ENCODE results near the gene ARHGAP26.
A peak's percentile ranks its signal among the peaks of the same experiment; 100 is the strongest.

The ARHGAP26 gene

GRCh38 chr5:142833517-142834449 is 63.6 kb downstream of the ARHGAP26 start:
- Histone ChIP-seq H3K27ac (ENCODE audit: low read depth, low read length) (peak overlapping the region; percentile 8), H3K36me3 (ENCODE audit: control insufficient read depth, insufficient read depth, low read length) (no peaks in the 10 kb centered on the region)

DNA sequence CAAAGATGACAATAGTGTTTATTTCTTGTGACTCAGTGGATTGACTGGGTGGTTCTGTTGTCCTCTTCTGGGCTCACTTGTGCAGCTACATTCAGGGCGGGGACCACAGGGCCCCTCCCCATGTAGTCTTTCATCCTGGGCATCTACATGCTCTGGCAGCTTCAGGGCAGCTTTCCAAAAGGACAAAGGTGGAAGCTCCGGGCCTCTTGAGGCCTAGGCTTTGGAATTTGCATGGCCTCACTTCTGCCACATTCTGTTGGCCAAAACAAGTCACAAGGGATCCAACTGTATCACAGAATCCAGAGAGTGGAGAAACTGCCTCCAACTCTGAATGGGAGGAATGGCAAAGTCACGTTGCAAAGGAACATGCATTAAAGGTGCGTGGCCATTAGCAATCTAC is 64.3 kb downstream of the ARHGAP26 start:
- peaks cover 8% of the 10 kb centered on the region for H3K4me1 ChIP-seq (ENCODE audit: control insufficient read depth, insufficient read depth, low read length)
- H3K4me3 ChIP-seq (ENCODE audit: low read depth, low read length): no peak overlapping the region
- no peaks in the 10 kb centered on the region for H3K9me3 ChIP-seq (ENCODE audit: control insufficient read depth, insufficient read depth, low read length)
- no peaks in the 10 kb centered on the region for H3K27me3 ChIP-seq (ENCODE audit: control insufficient read depth, insufficient read depth, low read length)
- no peak overlapping the region for H3K27ac ChIP-seq (ENCODE audit: low read depth, low read length)
- H3K36me3 ChIP-seq (ENCODE audit: control insufficient read depth, insufficient read depth, low read length): no peaks in the 10 kb centered on the region
- H3K9ac ChIP-seq (ENCODE audit: low read depth, low read length): no peak overlapping the region

More at GRCh38 chr5:142833517-142834449, 63.6 kb downstream of the ARHGAP26 start:
- Histone ChIP-seq H3K4me1 (ENCODE audit: control insufficient read depth, insufficient read depth, low read length) (peaks cover 8% of the 10 kb centered on the region), H3K9me3 (ENCODE audit: control insufficient read depth, insufficient read depth, low read length) (no peaks in the 10 kb centered on the region), H3K27me3 (ENCODE audit: control insufficient read depth, insufficient read depth, low read length) (no peaks in the 10 kb centered on the region), H3K4me3 (ENCODE audit: low read depth, low read length) (no peak overlapping the region), H3K9ac (ENCODE audit: low read depth, low read length) (no peak overlapping the region)

DNA sequence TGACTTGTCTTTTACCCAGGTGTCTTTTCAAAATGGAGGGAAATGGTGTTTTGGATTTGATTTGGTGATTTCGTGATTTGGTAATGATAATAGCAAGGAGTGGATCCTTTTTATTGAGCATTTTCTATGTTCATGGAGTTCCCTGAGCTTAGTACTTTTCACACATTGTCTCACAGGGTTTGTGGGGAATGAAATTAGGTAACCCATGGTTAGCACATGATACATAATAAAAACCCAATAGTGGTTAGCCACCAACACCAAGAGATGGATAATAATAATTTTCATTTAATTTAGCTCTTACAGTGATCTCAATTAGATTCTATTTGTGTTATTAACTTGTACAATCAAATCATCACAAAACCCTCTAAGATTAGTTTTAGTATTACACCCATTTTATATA is 65.4 kb downstream of the ARHGAP26 start:
- Histone ChIP-seq H3K4me1 (ENCODE audit: control insufficient read depth, insufficient read depth, low read length) (peaks cover 8% of the 10 kb centered on the region), H3K27ac (ENCODE audit: low read depth, low read length) (no peak overlapping the region), H3K9me3 (ENCODE audit: control insufficient read depth, insufficient read depth, low read length) (no peaks in the 10 kb centered on the region), H3K27me3 (ENCODE audit: control insufficient read depth, insufficient read depth, low read length) (no peaks in the 10 kb centered on the region), H3K4me3 (ENCODE audit: low read depth, low read length) (no peak overlapping the region), H3K36me3 (ENCODE audit: control insufficient read depth, insufficient read depth, low read length) (no peaks in the 10 kb centered on the region), H3K9ac (ENCODE audit: low read depth, low read length) (no peak overlapping the region)

DNA sequence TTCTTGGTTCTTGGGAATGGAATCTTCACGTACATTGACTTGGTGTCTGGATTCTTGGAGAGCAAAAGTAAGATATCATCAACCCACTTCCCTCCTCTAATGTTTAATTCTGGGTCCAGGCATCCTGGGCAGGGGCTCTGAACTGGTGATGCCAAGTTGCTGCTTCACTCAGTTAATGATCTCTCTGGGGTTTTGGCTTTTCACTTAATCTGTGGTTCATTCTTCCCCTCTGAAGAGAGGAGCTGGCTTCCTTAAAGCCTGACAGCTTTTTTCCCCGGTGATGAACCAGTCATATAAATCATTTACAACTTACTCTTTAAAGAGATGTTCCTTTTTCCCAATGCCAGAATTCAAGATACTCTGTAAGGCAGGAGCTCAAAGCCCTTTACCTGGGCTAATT is 65.9 kb downstream of the ARHGAP26 start:
- H3K9me3 ChIP-seq (ENCODE audit: control insufficient read depth, insufficient read depth, low read length): no peaks in the 10 kb centered on the region
- H3K9ac ChIP-seq (ENCODE audit: low read depth, low read length): no peak overlapping the region
- H3K36me3 ChIP-seq (ENCODE audit: control insufficient read depth, insufficient read depth, low read length): no peaks in the 10 kb centered on the region
- H3K27me3 ChIP-seq (ENCODE audit: control insufficient read depth, insufficient read depth, low read length): no peaks in the 10 kb centered on the region
- H3K4me3 ChIP-seq (ENCODE audit: low read depth, low read length): no peak overlapping the region
- no peak overlapping the region for H3K27ac ChIP-seq (ENCODE audit: low read depth, low read length)
- H3K4me1 ChIP-seq (ENCODE audit: control insufficient read depth, insufficient read depth, low read length): peaks cover 8% of the 10 kb centered on the region

DNA sequence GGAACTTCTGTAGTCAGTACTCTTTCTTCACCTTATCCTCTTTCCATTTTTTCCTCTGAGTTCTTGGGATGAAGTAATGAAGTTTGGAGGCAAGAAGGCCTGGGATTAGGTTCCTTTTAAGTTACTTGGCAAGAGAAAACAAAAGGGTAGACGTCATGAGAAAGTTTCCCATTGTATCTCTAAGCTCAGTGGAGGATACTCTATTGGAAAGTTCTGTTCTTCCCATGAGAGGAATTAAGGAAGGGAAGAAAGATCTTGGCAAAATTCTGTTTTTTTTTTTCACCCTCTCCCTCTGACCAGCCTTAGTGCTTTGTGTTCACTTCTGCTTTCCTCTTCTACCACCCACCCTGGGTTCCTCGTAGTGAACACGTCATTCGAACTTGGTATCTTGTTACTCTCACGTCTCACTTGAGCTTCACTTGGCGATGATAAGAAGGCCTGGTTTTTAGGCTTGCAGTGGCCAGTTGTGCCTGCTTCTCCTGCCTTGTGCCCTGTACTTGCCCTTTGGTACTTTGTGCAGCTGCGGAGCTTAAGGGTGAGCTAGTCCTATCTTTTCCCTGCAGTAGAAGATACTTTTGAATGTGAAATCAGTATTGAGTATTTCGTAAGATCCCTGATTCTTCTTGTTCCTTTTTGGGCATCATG is 67.0 kb downstream of the ARHGAP26 start:
- no peaks in the 10 kb centered on the region for H3K27me3 ChIP-seq (ENCODE audit: control insufficient read depth, insufficient read depth, low read length)
- H3K36me3 ChIP-seq (ENCODE audit: control insufficient read depth, insufficient read depth, low read length): no peaks in the 10 kb centered on the region
- peaks cover 10% of the 10 kb centered on the region for H3K4me1 ChIP-seq (ENCODE audit: control insufficient read depth, insufficient read depth, low read length)
- H3K9ac ChIP-seq (ENCODE audit: low read depth, low read length): no peak overlapping the region
- H3K27ac ChIP-seq (ENCODE audit: low read depth, low read length): no peak overlapping the region
- no peak overlapping the region for H3K4me3 ChIP-seq (ENCODE audit: low read depth, low read length)
- no peaks in the 10 kb centered on the region for H3K9me3 ChIP-seq (ENCODE audit: control insufficient read depth, insufficient read depth, low read length)

- Histone ChIP-seq H3K4me1 (ENCODE audit: control insufficient read depth, insufficient read depth, low read length) (peaks cover 7% of the 10 kb centered on the region; the same call in 1 of the 2 replicates), H3K4me3 (ENCODE audit: low read depth, low read length) (no peak overlapping the region), H3K27me3 (ENCODE audit: control insufficient read depth, insufficient read depth, low read length) (no peaks in the 10 kb centered on the region), H3K9ac (ENCODE audit: low read depth, low read length) (no peak overlapping the region), H3K36me3 (ENCODE audit: control insufficient read depth, insufficient read depth, low read length) (no peaks in the 10 kb centered on the region), H3K9me3 (ENCODE audit: control insufficient read depth, insufficient read depth, low read length) (no peaks in the 10 kb centered on the region), H3K27ac (ENCODE audit: low read depth, low read length) (no peak overlapping the region)
Observed at GRCh38 chr5:142838845-142839244, 68.7 kb downstream of the ARHGAP26 start.

DNA sequence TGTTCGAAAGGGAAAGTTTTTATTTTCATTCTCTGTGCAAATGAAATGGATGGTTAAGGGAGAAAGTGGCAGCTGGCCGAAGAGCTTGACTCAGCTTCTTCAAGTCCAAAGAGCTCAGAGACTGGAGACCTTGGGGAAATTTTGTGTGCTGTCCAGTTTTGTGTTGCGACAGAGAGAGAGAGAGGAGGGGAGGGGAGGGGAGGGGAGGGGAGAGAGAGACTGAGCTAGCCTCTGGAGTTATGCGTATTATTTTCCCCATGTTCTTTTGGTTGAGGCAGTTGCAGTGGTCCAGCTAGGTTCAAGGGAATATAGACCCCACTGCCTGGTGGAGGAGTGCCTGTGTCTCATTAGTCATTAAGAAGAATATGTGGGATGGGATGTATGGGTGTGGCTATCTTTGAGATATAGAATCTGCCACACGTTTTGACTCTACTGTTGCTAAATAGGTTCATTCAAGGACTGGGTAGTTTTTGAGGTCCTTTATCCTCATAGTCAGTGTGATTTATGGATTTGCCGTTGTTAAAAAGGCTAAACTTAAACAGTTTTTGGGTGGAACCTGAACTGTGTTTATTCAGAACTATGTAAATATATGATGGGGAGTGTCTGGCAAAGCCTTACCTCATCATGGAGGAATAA is 69.7 kb downstream of the ARHGAP26 start:
- H3K4me1 ChIP-seq (ENCODE audit: control insufficient read depth, insufficient read depth, low read length): peaks cover 7% of the 10 kb centered on the region; the same call in 1 of the 2 replicates
- no peaks in the 10 kb centered on the region for H3K9me3 ChIP-seq (ENCODE audit: control insufficient read depth, insufficient read depth, low read length)
- H3K4me3 ChIP-seq (ENCODE audit: low read depth, low read length): no peak overlapping the region
- H3K27ac ChIP-seq (ENCODE audit: low read depth, low read length): no peak overlapping the region
- H3K27me3 ChIP-seq (ENCODE audit: control insufficient read depth, insufficient read depth, low read length): no peaks in the 10 kb centered on the region
- H3K36me3 ChIP-seq (ENCODE audit: control insufficient read depth, insufficient read depth, low read length): no peaks in the 10 kb centered on the region
- no peak overlapping the region for H3K9ac ChIP-seq (ENCODE audit: low read depth, low read length)

DNA sequence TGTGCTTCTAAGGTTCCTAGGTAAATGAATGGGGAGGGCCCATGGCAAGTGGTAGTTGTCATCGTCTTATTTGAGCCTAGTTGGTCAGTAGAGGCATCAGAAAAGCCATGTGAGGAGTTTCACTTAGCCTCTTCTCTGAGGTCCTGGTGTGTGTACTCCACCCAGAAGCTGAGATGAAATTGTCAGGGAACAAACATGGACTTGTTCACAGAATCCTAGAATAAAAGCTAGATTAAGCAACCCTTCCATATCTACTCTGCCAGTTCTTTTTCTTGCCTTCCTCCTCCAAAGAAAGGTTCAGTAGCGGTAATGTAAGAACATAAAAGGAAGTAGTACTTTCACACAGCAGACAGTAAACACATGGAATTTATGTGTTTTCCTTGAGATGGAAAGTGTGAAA is 70.4 kb downstream of the ARHGAP26 start:
- Histone ChIP-seq H3K27ac (ENCODE audit: low read depth, low read length) (no peak overlapping the region), H3K4me3 (ENCODE audit: low read depth, low read length) (no peak overlapping the region), H3K9me3 (ENCODE audit: control insufficient read depth, insufficient read depth, low read length) (no peaks in the 10 kb centered on the region), H3K4me1 (ENCODE audit: control insufficient read depth, insufficient read depth, low read length) (peaks cover 12% of the 10 kb centered on the region), H3K9ac (ENCODE audit: low read depth, low read length) (no peak overlapping the region), H3K27me3 (ENCODE audit: control insufficient read depth, insufficient read depth, low read length) (no peaks in the 10 kb centered on the region), H3K36me3 (ENCODE audit: control insufficient read depth, insufficient read depth, low read length) (no peaks in the 10 kb centered on the region)

DNA sequence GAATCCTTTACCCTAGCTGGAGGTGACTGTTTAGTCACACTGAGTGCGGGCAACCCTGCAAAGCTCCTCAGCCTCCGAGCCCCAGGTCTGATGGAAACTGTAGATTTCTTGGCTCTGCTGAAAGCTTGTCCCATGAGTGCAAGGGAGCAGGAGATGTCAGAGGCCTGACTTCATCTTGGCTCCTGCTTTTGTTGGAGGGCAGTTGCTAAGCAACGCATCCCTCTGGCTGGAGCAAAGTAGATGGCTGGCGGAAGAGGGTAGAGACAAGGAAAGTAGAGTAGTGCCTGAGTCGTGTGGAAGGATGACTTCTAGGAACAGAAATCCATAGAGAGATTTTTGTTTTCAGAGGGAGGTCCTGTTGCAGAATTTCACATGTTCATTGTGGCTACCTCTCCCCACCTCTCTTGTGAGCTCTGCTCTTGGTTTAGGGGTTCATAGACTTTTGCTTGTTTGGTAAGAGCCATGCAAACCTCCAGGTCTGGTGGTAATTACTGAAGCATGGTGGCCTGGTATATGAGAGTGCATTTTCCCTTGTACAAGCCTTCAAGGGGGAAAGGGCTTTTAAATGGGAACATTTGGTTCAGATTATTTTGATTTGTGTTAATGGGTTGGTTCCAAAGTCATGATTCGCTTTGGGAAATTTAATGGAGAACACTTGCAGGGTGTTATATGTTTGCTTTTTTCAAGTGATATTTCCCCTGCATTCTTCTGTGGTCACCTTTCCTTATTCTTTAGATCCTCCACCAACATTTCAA is 71.5 kb downstream of the ARHGAP26 start:
- no peaks in the 10 kb centered on the region for H3K9me3 ChIP-seq (ENCODE audit: control insufficient read depth, insufficient read depth, low read length)
- peaks cover 20% of the 10 kb centered on the region for H3K4me1 ChIP-seq (ENCODE audit: control insufficient read depth, insufficient read depth, low read length)
- H3K27ac ChIP-seq (ENCODE audit: low read depth, low read length): no peak overlapping the region
- no peak overlapping the region for H3K4me3 ChIP-seq (ENCODE audit: low read depth, low read length)
- H3K9ac ChIP-seq (ENCODE audit: low read depth, low read length): no peak overlapping the region
- H3K36me3 ChIP-seq (ENCODE audit: control insufficient read depth, insufficient read depth, low read length): no peaks in the 10 kb centered on the region
- H3K27me3 ChIP-seq (ENCODE audit: control insufficient read depth, insufficient read depth, low read length): no peaks in the 10 kb centered on the region

- no peak overlapping the region for H3K27ac ChIP-seq (ENCODE audit: low read depth, low read length)
- H3K4me1 ChIP-seq (ENCODE audit: control insufficient read depth, insufficient read depth, low read length): peaks cover 28% of the 10 kb centered on the region
- no peaks in the 10 kb centered on the region for H3K27me3 ChIP-seq (ENCODE audit: control insufficient read depth, insufficient read depth, low read length)
- no peaks in the 10 kb centered on the region for H3K9me3 ChIP-seq (ENCODE audit: control insufficient read depth, insufficient read depth, low read length)
- H3K36me3 ChIP-seq (ENCODE audit: control insufficient read depth, insufficient read depth, low read length): no peaks in the 10 kb centered on the region
- H3K4me3 ChIP-seq (ENCODE audit: low read depth, low read length): no peak overlapping the region
- H3K9ac ChIP-seq (ENCODE audit: low read depth, low read length): no peak overlapping the region
Observed at GRCh38 chr5:142842994-142843905, 73.1 kb downstream of the ARHGAP26 start.
